Measurements from ENCODE around the gene NPPB.

DNA sequence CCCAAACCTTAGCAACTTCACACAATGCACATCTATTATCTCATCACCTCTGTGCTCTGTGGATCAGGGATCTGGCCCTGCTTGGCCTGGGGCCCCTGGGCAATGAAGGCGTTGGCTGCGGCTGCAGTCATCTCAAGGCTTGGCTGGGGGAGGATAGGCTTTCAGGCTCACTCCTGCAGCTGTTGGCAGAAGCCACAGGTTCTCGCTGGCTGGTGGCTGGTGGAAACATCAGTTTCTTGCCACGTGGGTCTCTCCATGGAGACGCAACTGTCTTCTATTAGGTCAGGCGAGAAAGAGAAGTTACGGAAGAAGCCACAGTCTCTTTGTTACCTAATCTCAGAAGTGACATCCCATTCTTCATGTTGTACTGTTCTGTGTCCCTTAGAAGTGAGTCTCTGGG lies 7.6 kb downstream of the NPPB start:
- TF ChIP-seq, protein P1, sequence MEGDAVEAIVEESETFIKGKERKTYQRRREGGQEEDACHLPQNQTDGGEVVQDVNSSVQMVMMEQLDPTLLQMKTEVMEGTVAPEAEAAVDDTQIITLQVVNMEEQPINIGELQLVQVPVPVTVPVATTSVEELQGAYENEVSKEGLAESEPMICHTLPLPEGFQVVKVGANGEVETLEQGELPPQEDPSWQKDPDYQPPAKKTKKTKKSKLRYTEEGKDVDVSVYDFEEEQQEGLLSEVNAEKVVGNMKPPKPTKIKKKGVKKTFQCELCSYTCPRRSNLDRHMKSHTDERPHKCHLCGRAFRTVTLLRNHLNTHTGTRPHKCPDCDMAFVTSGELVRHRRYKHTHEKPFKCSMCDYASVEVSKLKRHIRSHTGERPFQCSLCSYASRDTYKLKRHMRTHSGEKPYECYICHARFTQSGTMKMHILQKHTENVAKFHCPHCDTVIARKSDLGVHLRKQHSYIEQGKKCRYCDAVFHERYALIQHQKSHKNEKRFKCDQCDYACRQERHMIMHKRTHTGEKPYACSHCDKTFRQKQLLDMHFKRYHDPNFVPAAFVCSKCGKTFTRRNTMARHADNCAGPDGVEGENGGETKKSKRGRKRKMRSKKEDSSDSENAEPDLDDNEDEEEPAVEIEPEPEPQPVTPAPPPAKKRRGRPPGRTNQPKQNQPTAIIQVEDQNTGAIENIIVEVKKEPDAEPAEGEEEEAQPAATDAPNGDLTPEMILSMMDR (IDR thresholded peaks at IDR 0.05 in 4 of 5, conservative IDR thresholded peaks at IDR 0.05 in 1 of 5), result no peak
- no peak for TF ChIP-seq POLR2A (IDR thresholded peaks at IDR 0.05)
